PFSK-1 (cell line): ENCODE data around the gene SRRD.

Source experiments
- FOXP2 ChIP-seq: optimal IDR thresholded peaks from 2 replicates; pipeline ENCODE3; 2011; ENCODE audit warnings: borderline replicate concordance, control low read depth, inconsistent platforms; ENCODE audit not compliant: insufficient read depth; ENCODE audit errors: extremely low read length, extremely low read depth
- POLR2AphosphoS5 ChIP-seq: IDR thresholded peaks from 2 replicates; pipeline ENCODE4 v1.6.1; 2012; ENCODE audit warnings: low read depth, mild to moderate bottlenecking, control low read depth, low read length, moderate library complexity
- SIN3A ChIP-seq: IDR thresholded peaks from 2 replicates; pipeline ENCODE4 v1.6.1; 2012; ENCODE audit warnings: mild to moderate bottlenecking, low read length, moderate library complexity, borderline replicate concordance; ENCODE audit not compliant: insufficient read depth
- TAF1 ChIP-seq: IDR thresholded peaks from 2 replicates; pipeline ENCODE4 v1.6.1; 2012; ENCODE audit warnings: low read length, control low read depth, borderline replicate concordance; ENCODE audit not compliant: insufficient read depth
- TF ChIP-seq, protein P1 (sequence below), 2 experiments: IDR thresholded peaks; 2 replicates each; pipeline versions ENCODE4 v1.6.1 to v1.8.0; 2011 to 2012; ENCODE audit warnings: low read depth in 2 of 2, low read length in 2 of 2, control low read depth in 1 of 2, inconsistent platforms in 1 of 2, mild to moderate bottlenecking in 1 of 2, moderate library complexity in 1 of 2; ENCODE audit not compliant: insufficient read depth in 1 of 2

DNA sequence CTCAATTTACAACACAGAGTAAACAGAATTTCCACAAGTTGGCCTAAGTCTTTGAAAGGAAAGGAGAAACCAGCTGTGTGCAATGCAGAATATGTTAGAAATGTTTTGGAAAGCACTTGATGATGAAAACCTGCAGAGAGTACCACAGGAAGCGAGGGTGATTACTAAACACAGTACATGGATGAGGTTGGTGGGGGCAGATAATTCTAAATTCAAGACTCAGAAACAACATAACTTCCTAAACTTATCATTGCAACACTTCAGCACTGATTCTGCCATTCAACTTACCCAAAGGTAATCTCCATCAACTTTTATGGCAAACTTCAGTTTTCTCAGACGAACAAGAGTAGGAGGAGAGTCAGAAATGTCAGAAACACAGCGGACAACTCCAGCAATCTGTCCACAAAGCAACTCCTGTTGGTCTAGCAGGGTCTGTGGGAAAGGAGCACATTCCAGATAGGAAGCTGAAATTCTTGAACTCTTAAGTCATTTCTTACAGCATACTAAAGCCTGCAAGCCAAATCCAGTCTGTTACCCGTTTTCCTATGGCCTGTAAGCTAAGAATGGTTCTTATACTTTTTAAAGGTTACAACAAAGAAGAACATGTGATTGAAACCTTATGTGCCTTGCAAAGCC, 6.9 kb upstream of the SRRD start:
- TF ChIP-seq POLR2AphosphoS5 = no peak
- TF ChIP-seq TAF1 = no peak
- TF ChIP-seq, protein P1, sequence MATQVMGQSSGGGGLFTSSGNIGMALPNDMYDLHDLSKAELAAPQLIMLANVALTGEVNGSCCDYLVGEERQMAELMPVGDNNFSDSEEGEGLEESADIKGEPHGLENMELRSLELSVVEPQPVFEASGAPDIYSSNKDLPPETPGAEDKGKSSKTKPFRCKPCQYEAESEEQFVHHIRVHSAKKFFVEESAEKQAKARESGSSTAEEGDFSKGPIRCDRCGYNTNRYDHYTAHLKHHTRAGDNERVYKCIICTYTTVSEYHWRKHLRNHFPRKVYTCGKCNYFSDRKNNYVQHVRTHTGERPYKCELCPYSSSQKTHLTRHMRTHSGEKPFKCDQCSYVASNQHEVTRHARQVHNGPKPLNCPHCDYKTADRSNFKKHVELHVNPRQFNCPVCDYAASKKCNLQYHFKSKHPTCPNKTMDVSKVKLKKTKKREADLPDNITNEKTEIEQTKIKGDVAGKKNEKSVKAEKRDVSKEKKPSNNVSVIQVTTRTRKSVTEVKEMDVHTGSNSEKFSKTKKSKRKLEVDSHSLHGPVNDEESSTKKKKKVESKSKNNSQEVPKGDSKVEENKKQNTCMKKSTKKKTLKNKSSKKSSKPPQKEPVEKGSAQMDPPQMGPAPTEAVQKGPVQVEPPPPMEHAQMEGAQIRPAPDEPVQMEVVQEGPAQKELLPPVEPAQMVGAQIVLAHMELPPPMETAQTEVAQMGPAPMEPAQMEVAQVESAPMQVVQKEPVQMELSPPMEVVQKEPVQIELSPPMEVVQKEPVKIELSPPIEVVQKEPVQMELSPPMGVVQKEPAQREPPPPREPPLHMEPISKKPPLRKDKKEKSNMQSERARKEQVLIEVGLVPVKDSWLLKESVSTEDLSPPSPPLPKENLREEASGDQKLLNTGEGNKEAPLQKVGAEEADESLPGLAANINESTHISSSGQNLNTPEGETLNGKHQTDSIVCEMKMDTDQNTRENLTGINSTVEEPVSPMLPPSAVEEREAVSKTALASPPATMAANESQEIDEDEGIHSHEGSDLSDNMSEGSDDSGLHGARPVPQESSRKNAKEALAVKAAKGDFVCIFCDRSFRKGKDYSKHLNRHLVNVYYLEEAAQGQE (IDR thresholded peaks at IDR 0.05; ENCODE audit: insufficient read depth in 1 of 2, low read depth in 2 of 2, low read length in 2 of 2) = no peak
- TF ChIP-seq SIN3A = no peak
- TF ChIP-seq FOXP2 = no peak
